GM12865 (cell line): ENCODE data around the gene SLC35B3.
"Not testable (repeated sequence)": the region's sequence is repeated elsewhere in the genome, so short reads cannot be mapped to it uniquely, and the experiment has no call there.

Experiments used
- DNase-seq: peaks from one replicate; pipeline ENCODE4 v3.0.0; 2010; ENCODE audit warnings: low read depth
- H3K4me3 ChIP-seq: 2 replicates; pipeline ENCODE4 v1.5.1; 2011; ENCODE audit warnings: mild to moderate bottlenecking, low read depth, low read length, control low read depth
- CTCF ChIP-seq: IDR thresholded peaks from 2 replicates; pipeline ENCODE4 v1.5.1; 2011; ENCODE audit warnings: low read length, control low read depth, low read depth, inconsistent platforms; ENCODE audit not compliant: insufficient read depth; ENCODE audit errors: missing control alignments

Gene SLC35B3

GRCh38 chr6:8462694-8463093, 27.3 kb upstream of the SLC35B3 start:
- no peak overlapping the region for H3K4me3 ChIP-seq
- no peak for DNase-seq
- no peak for TF ChIP-seq CTCF

DNA sequence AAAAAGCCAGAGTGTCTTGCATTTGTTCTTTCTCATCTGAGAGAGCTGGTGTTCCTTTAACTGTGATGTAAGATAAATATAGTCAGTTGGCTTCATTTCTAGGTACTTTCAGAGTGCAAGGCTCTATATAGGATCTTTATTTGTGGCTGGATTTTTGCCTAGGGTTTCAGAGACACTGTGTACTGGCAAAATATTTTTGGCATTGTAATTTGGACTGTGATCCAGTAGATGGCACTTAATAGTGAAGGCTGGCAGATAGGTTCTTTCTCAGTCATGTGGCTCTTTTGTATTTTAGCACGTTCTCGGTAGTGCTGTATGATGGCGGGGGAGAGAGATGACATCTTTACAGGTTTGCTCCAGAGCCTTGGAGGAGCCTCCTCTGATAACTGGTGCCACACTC, 26.8 kb upstream of the SLC35B3 start:
- no peak overlapping the region for H3K4me3 ChIP-seq
- no peak for TF ChIP-seq CTCF
- no peak for DNase-seq

DNA sequence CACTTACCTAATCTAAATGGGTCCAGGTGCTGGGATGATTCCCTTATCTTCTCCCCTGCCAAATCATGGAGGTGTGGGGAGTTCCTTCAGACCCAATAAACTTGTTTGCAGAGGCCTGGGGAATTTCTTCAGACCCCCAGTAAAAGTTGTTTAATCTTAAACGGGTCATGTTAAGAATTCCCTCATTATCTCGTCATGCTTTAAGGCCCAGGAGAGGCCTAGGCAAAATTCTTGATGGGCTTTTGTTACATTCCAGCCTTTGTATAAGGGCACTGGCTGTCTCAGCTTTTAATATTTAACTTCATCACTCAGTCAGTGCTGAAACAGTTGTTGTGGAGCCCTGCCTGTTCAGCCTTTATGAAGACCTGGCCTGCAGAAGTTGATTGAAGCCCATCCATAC, 11.0 kb upstream of the SLC35B3 start:
- no peak for TF ChIP-seq CTCF
- no peak overlapping the region for H3K4me3 ChIP-seq
- DNase-seq, result no peak

GRCh38 chr6:8445930-8446329, 10.6 kb upstream of the SLC35B3 start:
- not testable (repeated sequence) for DNase-seq, H3K4me3 ChIP-seq

DNA sequence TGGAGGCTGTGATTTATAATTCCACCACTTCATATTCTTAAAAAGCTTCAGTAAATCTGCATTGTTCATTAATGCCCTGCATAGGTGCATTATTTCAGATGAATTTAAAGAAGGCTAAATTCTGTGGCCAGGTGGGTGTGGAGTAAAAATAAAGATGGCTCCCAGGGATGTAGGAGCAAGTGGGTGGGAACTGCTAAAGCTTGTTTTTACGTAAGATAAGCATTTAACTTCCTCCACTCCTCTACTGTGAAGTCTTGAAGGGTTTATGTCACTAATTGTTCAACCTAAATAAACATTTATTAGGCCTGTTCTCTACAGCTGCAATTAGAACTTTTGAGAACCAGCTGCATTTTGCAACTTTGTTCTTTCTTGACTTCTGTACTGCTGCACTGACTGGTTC, 6.8 kb upstream of the SLC35B3 start:
- DNase-seq, result no peak
- no peak overlapping the region for H3K4me3 ChIP-seq
- no peak for TF ChIP-seq CTCF

DNA sequence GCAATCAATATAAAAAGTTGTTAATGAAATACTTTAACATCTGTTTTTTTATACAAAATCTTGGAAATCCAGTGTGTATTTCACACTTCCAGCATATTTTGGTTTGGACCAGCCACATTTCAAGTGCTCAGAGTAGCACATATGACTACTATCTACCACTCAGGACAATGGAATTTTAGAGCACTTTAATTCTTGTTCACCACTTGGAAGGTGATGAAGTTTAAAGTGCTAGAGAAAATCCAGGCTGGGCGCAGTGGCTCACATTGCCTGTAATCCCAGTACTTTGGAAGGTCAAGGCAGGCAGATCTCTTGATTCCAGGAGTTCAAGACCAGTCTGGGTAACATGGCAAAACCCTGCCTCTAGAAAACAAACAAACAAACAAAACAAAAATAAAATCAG, 6.1 kb upstream of the SLC35B3 start:
- H3K4me3 ChIP-seq, result no peak overlapping the region
- no peak for DNase-seq
- TF ChIP-seq CTCF, result no peak

DNA sequence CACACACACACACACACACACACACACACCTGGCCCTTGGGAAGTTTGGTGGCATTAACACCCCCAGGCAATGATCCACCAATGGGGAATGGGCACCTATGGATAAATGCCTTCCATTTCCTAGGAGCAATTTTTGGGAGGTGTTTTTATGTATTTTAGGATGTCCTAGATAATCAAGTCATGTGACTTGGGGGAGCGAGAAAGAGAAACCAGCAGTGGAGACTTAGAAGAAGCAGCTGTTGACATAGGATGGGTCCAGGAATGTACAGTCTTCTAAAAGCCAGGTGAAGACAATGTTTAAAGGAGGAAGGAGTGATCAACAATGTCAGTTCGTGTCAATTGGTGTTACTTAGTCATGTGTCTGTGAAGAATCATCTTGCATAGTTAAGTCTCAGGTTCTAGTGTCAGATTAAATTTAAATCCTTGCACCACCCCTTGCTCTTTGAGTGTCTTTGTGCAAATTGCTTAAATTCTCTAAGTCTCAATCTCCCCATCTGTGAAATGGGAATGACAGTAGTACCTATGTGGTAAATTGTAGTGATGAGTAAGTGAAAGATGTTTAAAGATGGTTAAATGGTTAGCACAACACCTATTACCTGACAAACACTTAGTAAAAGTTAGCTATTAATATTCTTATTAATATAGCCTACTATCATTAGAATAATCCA, 4.4 kb upstream of the SLC35B3 start:
- TF ChIP-seq CTCF, result no peak
- no peak overlapping the region for H3K4me3 ChIP-seq
- no peak for DNase-seq
